NT2/D1 (cell line): ENCODE data around the gene MIER3.

Source experiments
- SUZ12 ChIP-seq: IDR thresholded peaks from 2 replicates; pipeline ENCODE4 v1.6.1; 2011; ENCODE audit not compliant: insufficient read length, insufficient read depth; ENCODE audit errors: extremely low read depth
- YY1 ChIP-seq: IDR thresholded peaks from 2 replicates; pipeline ENCODE4 v1.6.1; 2011; ENCODE audit not compliant: insufficient read length, insufficient read depth
- ZNF274 ChIP-seq: IDR thresholded peaks from 2 replicates; pipeline ENCODE4 v1.6.1; 2011; ENCODE audit warnings: mild to moderate bottlenecking, low read depth, low read length

DNA sequence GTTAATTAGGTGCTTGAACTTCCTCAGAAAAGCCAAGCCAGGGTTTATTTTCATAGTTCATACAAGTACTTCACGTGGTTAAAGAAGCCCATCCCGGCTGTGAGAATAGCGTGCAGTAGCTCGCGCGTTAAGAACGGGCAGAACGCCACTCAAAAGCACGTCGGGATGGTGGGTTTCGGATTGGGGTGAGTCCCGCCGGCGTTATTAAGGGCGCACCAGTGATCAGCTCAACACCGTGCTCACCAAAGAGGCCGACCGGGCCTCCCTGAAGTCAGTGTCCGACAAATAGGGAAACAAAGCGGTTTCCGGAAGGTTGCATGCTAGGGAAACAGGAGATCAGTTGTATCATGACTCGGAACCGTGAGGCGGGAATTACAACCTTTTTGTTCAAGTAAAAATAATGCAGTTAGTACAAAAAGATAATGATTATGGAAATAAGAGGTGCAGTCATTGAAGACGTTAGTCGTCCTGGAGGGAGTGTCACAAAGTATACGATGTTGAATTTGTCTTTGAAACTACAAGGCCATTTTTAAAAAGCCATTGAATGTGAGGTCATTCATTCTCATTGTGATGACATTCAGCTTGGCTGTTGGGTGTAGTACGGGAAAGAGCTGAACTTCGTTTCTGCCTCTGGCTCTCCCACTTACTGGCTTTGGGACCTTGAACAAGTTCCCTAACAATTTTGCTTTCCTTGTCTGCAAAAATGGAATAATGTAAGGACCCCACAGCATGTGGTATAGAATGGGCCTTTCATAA, 41.5 kb downstream of the MIER3 start:
- TF ChIP-seq SUZ12, result no peak
- no peak for TF ChIP-seq ZNF274
- no peak for TF ChIP-seq YY1
